ENCODE data around the gene SPRED3.
"Not testable (repeated sequence)": the region's sequence is repeated elsewhere in the genome, so short reads cannot be mapped to it uniquely, and the experiment has no call there.

Gene SPRED3, protein sequence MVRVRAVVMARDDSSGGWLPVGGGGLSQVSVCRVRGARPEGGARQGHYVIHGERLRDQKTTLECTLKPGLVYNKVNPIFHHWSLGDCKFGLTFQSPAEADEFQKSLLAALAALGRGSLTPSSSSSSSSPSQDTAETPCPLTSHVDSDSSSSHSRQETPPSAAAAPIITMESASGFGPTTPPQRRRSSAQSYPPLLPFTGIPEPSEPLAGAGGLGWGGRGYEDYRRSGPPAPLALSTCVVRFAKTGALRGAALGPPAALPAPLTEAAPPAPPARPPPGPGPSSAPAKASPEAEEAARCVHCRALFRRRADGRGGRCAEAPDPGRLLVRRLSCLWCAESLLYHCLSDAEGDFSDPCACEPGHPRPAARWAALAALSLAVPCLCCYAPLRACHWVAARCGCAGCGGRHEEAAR

DNA sequence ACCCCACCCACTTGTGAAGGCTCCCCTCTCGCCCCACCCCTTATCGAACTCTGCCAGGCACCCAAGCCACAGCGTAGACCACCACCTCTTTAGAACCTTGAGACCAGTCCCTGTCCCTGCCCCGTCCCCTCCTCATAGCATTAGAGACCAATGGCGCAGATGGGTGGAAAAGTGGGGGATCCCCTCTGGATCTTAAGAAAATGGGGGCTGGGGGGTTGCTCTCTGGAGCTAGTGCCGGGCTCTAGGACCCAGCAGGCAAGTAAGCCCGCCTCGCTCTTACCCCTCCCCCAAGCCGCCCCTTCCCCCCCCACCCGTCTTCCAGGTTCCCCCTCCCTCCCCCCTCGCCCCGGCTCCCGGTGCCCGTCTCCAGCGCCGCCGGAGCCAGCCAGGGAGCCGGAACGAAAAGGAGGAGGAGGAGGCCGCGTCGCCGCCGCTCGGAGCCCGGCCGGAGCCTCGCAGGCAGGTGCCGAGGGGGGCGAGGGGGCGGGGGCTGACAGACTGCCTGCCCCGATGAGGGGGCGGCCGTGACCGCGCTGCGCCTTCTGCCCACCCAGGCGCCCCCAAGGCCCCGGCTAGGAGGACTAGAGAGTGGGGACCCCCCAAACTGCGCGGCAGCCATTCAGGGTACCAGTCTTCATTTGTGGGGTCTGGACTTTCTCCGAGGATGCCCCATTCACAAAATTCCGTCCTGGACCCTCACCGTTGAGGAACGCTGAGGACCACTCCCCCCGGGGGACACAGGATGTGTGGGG is at the start of gene SPRED3:
Gene SPRED3 (plus strand): TSS at position 349 of the 752 bp plus-strand sequence. CDS start 1,606 bp downstream, outside the sequence.
- H3K27ac ChIP-seq, result peak within 1 kb of the TSS; percentile 59
- peaks cover 24 to 26% of the 10 kb centered on the region in 2 experiments for H3K4me1 ChIP-seq (ENCODE audit: control insufficient read depth in 1 of 2, insufficient read depth in 1 of 2, low read depth in 1 of 2, low read length in 1 of 2)
- peak within 1 kb of the TSS; percentile 52 to 66 for H3K4me3 ChIP-seq (ENCODE audit: low read depth in 1 of 2, low read length in 1 of 2)
- TF ChIP-seq, protein P1, sequence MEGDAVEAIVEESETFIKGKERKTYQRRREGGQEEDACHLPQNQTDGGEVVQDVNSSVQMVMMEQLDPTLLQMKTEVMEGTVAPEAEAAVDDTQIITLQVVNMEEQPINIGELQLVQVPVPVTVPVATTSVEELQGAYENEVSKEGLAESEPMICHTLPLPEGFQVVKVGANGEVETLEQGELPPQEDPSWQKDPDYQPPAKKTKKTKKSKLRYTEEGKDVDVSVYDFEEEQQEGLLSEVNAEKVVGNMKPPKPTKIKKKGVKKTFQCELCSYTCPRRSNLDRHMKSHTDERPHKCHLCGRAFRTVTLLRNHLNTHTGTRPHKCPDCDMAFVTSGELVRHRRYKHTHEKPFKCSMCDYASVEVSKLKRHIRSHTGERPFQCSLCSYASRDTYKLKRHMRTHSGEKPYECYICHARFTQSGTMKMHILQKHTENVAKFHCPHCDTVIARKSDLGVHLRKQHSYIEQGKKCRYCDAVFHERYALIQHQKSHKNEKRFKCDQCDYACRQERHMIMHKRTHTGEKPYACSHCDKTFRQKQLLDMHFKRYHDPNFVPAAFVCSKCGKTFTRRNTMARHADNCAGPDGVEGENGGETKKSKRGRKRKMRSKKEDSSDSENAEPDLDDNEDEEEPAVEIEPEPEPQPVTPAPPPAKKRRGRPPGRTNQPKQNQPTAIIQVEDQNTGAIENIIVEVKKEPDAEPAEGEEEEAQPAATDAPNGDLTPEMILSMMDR (IDR thresholded peaks at IDR 0.05), result no peak
- H3K27me3 ChIP-seq, result peaks cover 89% of the 10 kb centered on the region
- peaks cover 20% of the 10 kb centered on the region for H3K36me3 ChIP-seq
- no peaks in the 10 kb centered on the region for H3K9me3 ChIP-seq

DNA sequence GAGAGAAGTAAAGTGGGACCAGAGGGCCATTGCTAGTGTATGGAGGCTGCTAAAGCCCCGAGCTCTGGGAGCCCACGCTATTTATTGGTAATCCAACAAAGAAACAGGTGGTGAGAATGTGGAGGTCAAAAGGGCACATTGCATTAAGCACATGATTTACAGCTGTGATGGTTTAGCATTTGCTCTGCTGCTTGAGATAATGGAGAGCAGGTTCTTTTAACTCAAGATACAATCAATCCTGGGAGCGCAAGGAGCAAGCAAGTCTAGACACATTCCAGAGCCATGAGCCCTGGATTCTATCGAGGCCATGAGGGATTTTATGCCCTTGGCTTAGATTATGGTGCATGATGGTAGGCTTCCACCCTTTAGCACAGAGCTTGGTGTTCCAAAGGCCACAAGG is 49.5 kb upstream of the SPRED3 start:
- H3K4me1 ChIP-seq (ENCODE audit: control insufficient read depth in 1 of 2, insufficient read depth in 1 of 2, low read depth in 1 of 2, low read length in 1 of 2), result peaks cover 9 to 12% of the 10 kb centered on the region in 2 experiments
- not testable (repeated sequence) for H3K9me3 ChIP-seq; H3K27ac ChIP-seq; H3K27me3 ChIP-seq; H3K4me3 ChIP-seq (ENCODE audit: low read depth in 1 of 2, low read length in 1 of 2); H3K36me3 ChIP-seq

DNA sequence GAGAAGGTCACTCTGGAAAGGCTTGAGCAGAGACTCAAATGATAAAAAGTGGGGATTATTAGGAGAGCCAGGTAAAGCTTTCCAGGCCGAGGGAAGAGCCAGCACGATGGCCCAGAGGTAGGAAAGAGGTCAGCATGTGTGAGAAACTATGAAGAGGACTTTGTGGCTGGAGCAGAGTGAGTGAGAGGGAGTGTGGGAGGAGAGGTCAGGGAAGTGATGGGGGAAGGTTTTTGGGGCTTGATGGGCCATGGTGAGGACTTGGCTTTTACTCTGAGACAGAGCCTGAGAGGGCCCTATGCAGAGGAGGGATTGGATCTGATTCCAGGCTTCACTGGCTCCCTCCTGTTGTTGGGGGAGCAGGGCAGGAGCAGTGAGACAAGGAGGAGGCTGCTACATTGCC is 47.6 kb upstream of the SPRED3 start:
- TF ChIP-seq, protein P1 (IDR thresholded peaks at IDR 0.05), result no peak
- Histone ChIP-seq H3K4me3 (ENCODE audit: low read depth in 1 of 2, low read length in 1 of 2) (no peak overlapping the region), H3K36me3 (peaks cover 3% of the 10 kb centered on the region), H3K27ac (no peak overlapping the region), H3K27me3 (no peaks in the 10 kb centered on the region), H3K4me1 (ENCODE audit: control insufficient read depth in 1 of 2, insufficient read depth in 1 of 2, low read depth in 1 of 2, low read length in 1 of 2) (peaks cover 6 to 9% of the 10 kb centered on the region in 2 experiments), H3K9me3 (no peaks in the 10 kb centered on the region)

DNA sequence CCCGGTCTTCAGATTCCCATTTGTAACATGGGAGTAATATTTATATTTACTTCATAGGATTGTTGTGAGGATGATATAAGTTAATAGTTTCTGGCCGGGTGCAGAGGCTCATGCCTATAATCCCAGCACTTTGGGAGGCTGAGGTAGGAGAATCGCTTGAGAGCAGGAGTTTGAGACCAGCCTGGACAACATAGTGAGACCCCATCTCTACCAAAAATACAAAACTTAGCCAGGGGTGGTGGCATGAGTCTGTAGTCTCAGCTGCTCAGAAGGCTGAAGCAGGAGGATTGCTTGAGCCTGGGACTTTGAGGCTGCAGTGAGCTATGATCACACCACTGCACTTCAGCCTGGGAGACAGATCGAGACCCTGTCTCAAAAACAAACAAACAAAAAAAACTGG is 41.7 kb upstream of the SPRED3 start:
- Histone ChIP-seq H3K27me3 (no peaks in the 10 kb centered on the region), H3K36me3 (peaks cover 3% of the 10 kb centered on the region), H3K9me3 (no peaks in the 10 kb centered on the region), H3K27ac (no peak overlapping the region), H3K4me3 (ENCODE audit: low read depth in 1 of 2, low read length in 1 of 2) (no peak overlapping the region), H3K4me1 (ENCODE audit: control insufficient read depth in 1 of 2, insufficient read depth in 1 of 2, low read depth in 1 of 2, low read length in 1 of 2) (no peaks in the 10 kb centered on the region)
- TF ChIP-seq, protein P1 (IDR thresholded peaks at IDR 0.05), result no peak

DNA sequence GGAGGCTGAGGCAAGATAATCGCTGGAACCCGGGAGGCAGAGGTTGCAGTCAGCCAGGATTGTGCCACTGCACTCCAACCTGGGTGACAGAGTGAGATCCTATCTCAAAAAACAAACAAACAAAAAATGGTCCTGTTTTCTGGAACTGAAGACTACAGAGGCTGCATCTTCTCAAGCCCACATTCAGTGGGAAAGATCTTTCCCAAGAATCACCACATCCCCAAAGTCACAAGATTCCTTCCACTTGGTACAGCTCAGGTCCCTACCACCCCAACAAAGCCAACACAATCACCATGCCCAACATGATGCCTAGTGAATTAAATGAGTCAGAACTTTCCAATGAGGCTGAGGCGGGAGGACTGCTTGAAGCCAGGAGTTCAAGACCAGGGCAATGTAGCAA is 37.6 kb upstream of the SPRED3 start:
- H3K27ac ChIP-seq, result no peak overlapping the region
- no peak overlapping the region for H3K4me3 ChIP-seq (ENCODE audit: low read depth in 1 of 2, low read length in 1 of 2)
- H3K36me3 ChIP-seq, result peaks cover 1% of the 10 kb centered on the region
- TF ChIP-seq, protein P1 (IDR thresholded peaks at IDR 0.05), result no peak
- H3K4me1 ChIP-seq (ENCODE audit: control insufficient read depth in 1 of 2, insufficient read depth in 1 of 2, low read depth in 1 of 2, low read length in 1 of 2), result no peaks in the 10 kb centered on the region
- peaks cover under 1% of the 10 kb centered on the region for H3K27me3 ChIP-seq
- H3K9me3 ChIP-seq, result no peaks in the 10 kb centered on the region

Measured in neutrophil (primary cell).